GM12892 (cell line): ENCODE measurements around the gene SPATS1.

Experiments
- POLR2A ChIP-seq: IDR thresholded peaks from 2 replicates; pipeline ENCODE4 v1.6.1; 2011; ENCODE audit warnings: low read depth, low read length, control low read depth
- TAF1 ChIP-seq: IDR thresholded peaks from 2 replicates; pipeline ENCODE4 v1.6.1; 2011; ENCODE audit warnings: low read depth, mild to moderate bottlenecking, control low read depth, low read length, borderline replicate concordance

GRCh38 chr6:44315951-44316350 is 26.5 kb upstream of the SPATS1 start:
- TF ChIP-seq POLR2A: no peak
- no peak for TF ChIP-seq TAF1
